EL (cell line): ENCODE results near the gene PAFAH1B2.

Experiments used
- DNase-seq: peaks from one replicate; pipeline ENCODE4 v3.0.0-alpha.2; 2016

The PAFAH1B2 gene

DNA sequence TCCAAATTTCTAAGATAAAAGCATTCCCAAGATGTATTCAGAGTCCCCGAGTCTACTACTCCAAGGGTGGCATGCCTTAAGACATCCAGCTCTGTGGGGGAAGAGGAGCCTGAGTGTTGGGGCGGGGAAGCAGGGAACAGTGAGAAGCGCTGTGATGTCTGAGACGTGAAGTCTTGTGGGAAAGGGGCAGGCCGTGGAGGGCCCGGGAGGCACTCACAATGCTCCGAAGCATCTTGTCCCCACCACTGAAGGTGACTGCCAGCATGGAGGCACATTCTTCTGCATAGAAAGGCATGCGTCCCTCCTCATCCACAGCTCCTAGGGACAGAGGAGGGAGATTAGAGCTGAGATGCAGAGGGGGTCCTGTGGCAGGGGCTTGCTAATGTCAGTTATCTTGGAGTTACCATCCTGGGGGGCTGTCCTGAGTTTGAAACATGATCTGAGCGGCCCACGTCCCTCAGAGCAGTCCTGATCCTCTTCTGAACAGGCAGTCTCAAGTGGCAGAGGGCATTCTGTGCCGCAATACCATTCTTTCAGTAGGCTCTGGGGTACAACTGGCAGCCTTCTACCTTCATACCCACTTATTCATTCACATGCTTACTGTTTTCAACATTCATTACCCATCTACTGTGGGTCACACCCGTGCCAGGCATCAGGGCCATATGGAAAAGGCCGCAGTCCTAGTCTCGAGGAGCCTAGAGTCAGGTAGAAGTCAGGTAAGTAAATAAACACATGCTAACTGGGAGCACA lies 79.1 kb downstream of the PAFAH1B2 start:
- no peak for DNase-seq

DNA sequence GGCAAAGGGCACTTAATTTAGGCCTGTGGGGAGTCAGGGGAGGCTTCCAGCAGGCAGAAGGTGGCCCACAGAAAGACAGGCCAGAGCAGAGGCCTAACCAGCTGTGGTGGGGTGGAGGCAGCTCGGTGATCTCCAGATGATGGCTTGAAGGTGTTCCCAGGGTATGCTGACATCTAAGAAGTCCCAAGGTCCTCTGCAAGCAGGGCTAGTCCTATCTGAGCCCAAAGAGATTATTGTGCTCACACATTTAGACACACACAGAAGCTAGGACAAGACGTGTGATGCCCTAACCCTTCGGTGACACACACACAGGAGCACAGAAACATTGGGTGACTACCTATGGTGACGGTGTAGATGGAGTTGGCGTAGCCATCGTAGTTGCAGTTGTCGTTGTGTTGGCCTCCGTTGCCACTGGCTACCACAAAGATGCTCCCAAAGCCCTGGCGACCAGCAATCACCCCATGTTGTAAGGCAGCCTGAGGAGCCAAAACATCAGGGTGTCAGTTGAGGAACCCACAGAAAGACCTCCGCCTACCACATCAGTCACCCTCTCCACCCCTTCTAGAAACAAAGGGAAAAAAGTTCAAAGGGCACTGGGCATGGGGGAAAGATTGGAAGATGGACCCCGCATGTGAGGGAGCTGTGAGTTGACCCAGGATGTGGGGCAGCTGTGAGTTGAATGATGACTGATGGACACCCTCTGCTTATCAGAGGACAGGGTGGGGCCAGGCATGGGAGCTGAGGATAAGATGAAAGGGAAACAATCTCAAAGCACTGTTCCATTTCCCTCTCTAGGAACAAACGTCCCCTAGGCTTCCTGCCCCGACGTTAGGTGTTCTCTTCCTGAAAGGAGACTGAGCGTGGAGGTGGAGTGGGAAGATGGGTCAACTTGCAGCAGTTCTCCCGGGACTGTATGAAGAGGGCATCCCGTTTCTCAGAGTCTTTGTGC lies 79.9 kb downstream of the PAFAH1B2 start:
- no peak for DNase-seq

DNA sequence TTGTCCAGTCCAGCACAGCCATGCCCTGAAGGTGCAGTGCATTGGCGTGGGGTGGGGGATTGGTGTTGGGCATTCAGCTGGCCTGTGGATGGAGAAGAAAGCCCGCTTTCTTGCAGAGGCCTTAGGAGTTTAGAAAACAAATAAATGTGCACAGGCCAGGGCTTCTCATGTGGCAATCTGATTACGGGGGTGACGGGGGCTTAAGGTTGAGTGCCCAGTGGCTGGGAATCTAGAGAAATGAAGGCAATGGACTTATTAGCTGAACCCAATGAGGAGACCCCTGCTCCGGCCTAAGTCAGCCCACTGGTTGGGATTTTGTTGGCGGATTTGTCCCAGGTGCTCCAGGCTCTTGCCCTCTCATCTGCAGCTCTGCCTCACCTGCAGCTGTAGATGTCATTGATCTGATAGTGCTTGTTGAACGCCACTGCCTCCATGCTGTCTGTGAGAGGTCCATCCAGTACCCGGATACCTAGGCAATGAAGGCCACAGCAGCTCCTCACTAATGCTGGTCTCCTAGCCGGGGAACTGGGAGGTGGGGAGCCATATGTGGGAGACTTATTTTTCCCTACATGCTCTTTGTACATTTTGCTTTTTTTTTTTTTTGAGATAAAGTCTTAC lies 81.6 kb downstream of the PAFAH1B2 start:
- no peak for DNase-seq
